Neuronal stem cell (in vitro differentiated cells): ENCODE data around the gene BCAS3.
A peak's percentile ranks its signal among the peaks of the same experiment; 100 is the strongest.

Experiments
- DNase-seq: peaks from one replicate; pipeline ENCODE4 v3.0.0-alpha.2; 2013; ENCODE audit warnings: low spot score
- H2AFZ ChIP-seq: one replicate; pipeline ENCODE4 v1.6.1; 2013; ENCODE audit warnings: mild to moderate bottlenecking, low read length, inconsistent platforms
- H2AK5ac ChIP-seq: 2 replicates; pipeline ENCODE4 v1.6.1; 2013; ENCODE audit warnings: low read depth, mild to moderate bottlenecking, inconsistent platforms, low read length, moderate library complexity, mixed read lengths
- H2BK120ac ChIP-seq: 2 replicates; pipeline ENCODE4 v1.6.1; 2013; ENCODE audit warnings: low read depth, mild to moderate bottlenecking, inconsistent platforms, low read length, moderate library complexity, mixed read lengths
- H2BK12ac ChIP-seq: one replicate; pipeline ENCODE4 v1.6.1; 2013; ENCODE audit warnings: low read length, inconsistent platforms
- H2BK15ac ChIP-seq: 2 replicates; pipeline ENCODE4 v1.6.1; 2013; ENCODE audit warnings: mild to moderate bottlenecking, low read length, inconsistent platforms, mixed read lengths
- H2BK5ac ChIP-seq: one replicate; pipeline ENCODE4 v1.6.1; 2013; ENCODE audit warnings: inconsistent platforms, mild to moderate bottlenecking, low read length, moderate library complexity
- H3K14ac ChIP-seq: one replicate; pipeline ENCODE4 v1.6.1; 2013; ENCODE audit warnings: low read length, inconsistent platforms
- H3K18ac ChIP-seq: 2 replicates; pipeline ENCODE4 v1.6.1; 2013; ENCODE audit warnings: low read length, inconsistent platforms
- H3K23ac ChIP-seq: 2 replicates; pipeline ENCODE4 v1.6.1; 2013; ENCODE audit warnings: low read depth, mild to moderate bottlenecking, mixed read lengths, low read length, inconsistent platforms; ENCODE audit not compliant: poor library complexity
- H3K27ac ChIP-seq: replicated peaks from 3 replicates; pipeline ENCODE4 v1.5.1; 2013; ENCODE audit warnings: low read length, inconsistent platforms
- H3K27me3 ChIP-seq, 3 experiments: 2 replicates each; pipeline ENCODE4 v1.6.1; 2013; ENCODE audit warnings: low read length in 3 of 3, mild to moderate bottlenecking in 2 of 3, inconsistent platforms in 1 of 3, low read depth in 1 of 3, mixed read lengths in 1 of 3, moderate library complexity in 1 of 3; ENCODE audit not compliant: control insufficient read depth in 3 of 3, insufficient read depth in 3 of 3
- H3K36me3 ChIP-seq, 2 donors: replicated peaks in 1 of 2; 2 replicates each; pipeline ENCODE4 v1.6.1; 2013; ENCODE audit warnings: low read length in 2 of 2; ENCODE audit not compliant: control insufficient read depth in 2 of 2, insufficient read depth in 2 of 2
- H3K4ac ChIP-seq: 2 replicates; pipeline ENCODE4 v1.6.1; 2013; ENCODE audit warnings: inconsistent platforms, mild to moderate bottlenecking, low read length, moderate library complexity
- H3K4me1 ChIP-seq, 2 donors: 1 replicate in 1 of 2; 2 replicates in 1 of 2; pipeline ENCODE4 v1.6.1; 2013; ENCODE audit warnings: low read length in 2 of 2, low read depth in 1 of 2; ENCODE audit not compliant: control insufficient read depth in 2 of 2, insufficient read depth in 1 of 2
- H3K4me2 ChIP-seq: one replicate; pipeline ENCODE4 v1.6.1; 2013; ENCODE audit warnings: mild to moderate bottlenecking, low read length, inconsistent platforms; ENCODE audit not compliant: insufficient read depth, poor library complexity, severe bottlenecking
- H3K4me3 ChIP-seq, 2 donors: 2 replicates each; pipeline ENCODE4 v1.5.1; 2013; ENCODE audit warnings: low read length in 2 of 2, mild to moderate bottlenecking in 2 of 2, inconsistent platforms in 1 of 2, moderate library complexity in 1 of 2
- H3K79me1 ChIP-seq: one replicate; pipeline ENCODE4 v1.6.1; 2013; ENCODE audit warnings: low read depth, mild to moderate bottlenecking, inconsistent platforms, low read length, moderate library complexity
- H3K9ac ChIP-seq: one replicate; pipeline ENCODE4 v1.6.1; 2013; ENCODE audit warnings: mild to moderate bottlenecking, low read depth, low read length, inconsistent platforms; ENCODE audit not compliant: poor library complexity
- H3K9me3 ChIP-seq, 2 donors: replicated peaks in 1 of 2; 2 replicates each; pipeline versions ENCODE3 to v1.6.1; 2013; ENCODE audit warnings: low read length in 2 of 2, mild to moderate bottlenecking in 2 of 2, inconsistent platforms in 1 of 2, low read depth in 1 of 2, mixed read lengths in 1 of 2, moderate library complexity in 1 of 2; ENCODE audit not compliant: control insufficient read depth in 2 of 2, insufficient read depth in 1 of 2
- H4K8ac ChIP-seq: one replicate; pipeline ENCODE4 v1.6.1; 2013; ENCODE audit warnings: low read depth, mild to moderate bottlenecking, inconsistent platforms, low read length, moderate library complexity
- H4K91ac ChIP-seq: one replicate; pipeline ENCODE4 v1.6.1; 2013; ENCODE audit warnings: low read length, low read depth, mild to moderate bottlenecking, inconsistent platforms; ENCODE audit not compliant: poor library complexity
- WGBS, 2 donors: extraction: QIAGEN DNeasy Blood & Tissue Kit; methylation state at CpG; one replicate each; pipeline ENCODE4 v1.1.7; 2013; ENCODE audit warnings: missing lambda C conversion rate in 2 of 2, mixed read lengths in 1 of 2; ENCODE audit not compliant: insufficient read length in 2 of 2, insufficient replicate concordance in 1 of 2; ENCODE audit errors: extremely low coverage in 2 of 2; 5-methylcytosine and 5-hydroxymethylcytosine counted together

The BCAS3 gene

DNA sequence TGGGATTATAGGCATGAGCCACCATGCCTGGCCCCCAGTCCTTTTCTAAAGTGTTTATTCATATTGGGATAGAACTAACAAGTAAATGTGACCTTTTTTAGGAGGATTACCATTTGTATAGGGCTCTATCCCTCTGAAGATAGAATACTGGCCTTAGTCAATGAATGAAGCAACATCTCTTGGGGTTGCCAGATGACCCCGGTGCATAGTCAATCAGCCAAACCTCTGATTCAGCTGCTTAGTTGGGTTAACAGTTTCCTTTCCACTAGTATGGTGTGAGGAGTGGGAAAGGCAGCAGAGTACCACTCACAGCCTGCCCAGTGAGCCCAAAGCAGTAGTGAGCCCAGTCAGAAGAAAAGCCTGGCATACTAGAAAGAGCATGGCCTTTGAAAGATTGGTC lies 627.4 kb downstream of the BCAS3 start:
- Histone ChIP-seq H3K4me1 (peaks cover 0 to 16% of the 10 kb centered on the region in 2 donors), H3K27me3 (no peaks in the 10 kb centered on the region), H3K4ac (no peak overlapping the region), H3K9me3 (peaks cover 0 to 3% of the 10 kb centered on the region in 2 donors), H4K91ac (no peak overlapping the region), H2BK5ac (no peak overlapping the region), H3K4me3 (no peak overlapping the region), H2AK5ac (no peak overlapping the region), H3K79me1 (no peaks in the 10 kb centered on the region), H3K27ac (no peak overlapping the region), H3K4me2 (no peak overlapping the region), H2BK15ac (no peak overlapping the region), H2BK12ac (no peak overlapping the region), H3K36me3 (no peaks in the 10 kb centered on the region), H4K8ac (no peak overlapping the region), H2AFZ (no peak overlapping the region), H2BK120ac (no peak overlapping the region), H3K14ac (no peak overlapping the region), H3K23ac (no peak overlapping the region), H3K9ac (no peak overlapping the region), H3K18ac (no peak overlapping the region)
- no CpG with 5 or more reads among the region's 1 CpG for WGBS, 2 donors
- no peak for DNase-seq

DNA sequence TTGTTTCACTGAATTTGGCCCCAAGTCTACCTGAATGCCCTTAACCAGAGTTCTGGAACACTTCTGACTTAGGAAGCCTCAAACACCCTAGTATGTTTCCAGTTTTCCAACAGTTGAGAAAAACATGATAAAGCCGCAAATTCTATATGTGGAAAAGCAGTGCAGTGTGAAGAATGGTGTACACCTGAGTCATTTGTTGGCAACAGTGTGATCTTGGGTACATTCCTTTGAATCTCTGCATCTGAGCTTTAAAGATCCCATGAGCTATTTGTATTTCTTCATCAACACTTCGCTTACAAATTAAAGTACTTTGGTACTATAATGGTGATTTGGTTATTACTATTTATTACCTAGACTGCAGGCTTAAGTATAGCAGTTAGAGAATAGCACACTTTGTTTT lies 628.4 kb downstream of the BCAS3 start:
- Histone ChIP-seq H3K23ac (no peak overlapping the region), H3K27ac (no peak overlapping the region), H3K4me3 (no peak overlapping the region), H2BK12ac (no peak overlapping the region), H2BK5ac (no peak overlapping the region), H3K14ac (no peak overlapping the region), H3K9me3 (peaks cover 0 to 3% of the 10 kb centered on the region in 2 donors), H3K4ac (no peak overlapping the region), H2AFZ (no peak overlapping the region), H3K4me2 (no peak overlapping the region), H3K79me1 (no peaks in the 10 kb centered on the region), H2AK5ac (no peak overlapping the region), H3K36me3 (no peaks in the 10 kb centered on the region), H3K9ac (no peak overlapping the region), H4K8ac (no peak overlapping the region), H2BK15ac (no peak overlapping the region), H3K18ac (no peak overlapping the region), H4K91ac (no peak overlapping the region), H3K4me1 (peaks cover 0 to 9% of the 10 kb centered on the region in 2 donors), H3K27me3 (no peaks in the 10 kb centered on the region), H2BK120ac (no peak overlapping the region)
- DNase-seq: no peak
- no CpG with 5 or more reads among the region's 2 CpGs for WGBS, 2 donors

DNA sequence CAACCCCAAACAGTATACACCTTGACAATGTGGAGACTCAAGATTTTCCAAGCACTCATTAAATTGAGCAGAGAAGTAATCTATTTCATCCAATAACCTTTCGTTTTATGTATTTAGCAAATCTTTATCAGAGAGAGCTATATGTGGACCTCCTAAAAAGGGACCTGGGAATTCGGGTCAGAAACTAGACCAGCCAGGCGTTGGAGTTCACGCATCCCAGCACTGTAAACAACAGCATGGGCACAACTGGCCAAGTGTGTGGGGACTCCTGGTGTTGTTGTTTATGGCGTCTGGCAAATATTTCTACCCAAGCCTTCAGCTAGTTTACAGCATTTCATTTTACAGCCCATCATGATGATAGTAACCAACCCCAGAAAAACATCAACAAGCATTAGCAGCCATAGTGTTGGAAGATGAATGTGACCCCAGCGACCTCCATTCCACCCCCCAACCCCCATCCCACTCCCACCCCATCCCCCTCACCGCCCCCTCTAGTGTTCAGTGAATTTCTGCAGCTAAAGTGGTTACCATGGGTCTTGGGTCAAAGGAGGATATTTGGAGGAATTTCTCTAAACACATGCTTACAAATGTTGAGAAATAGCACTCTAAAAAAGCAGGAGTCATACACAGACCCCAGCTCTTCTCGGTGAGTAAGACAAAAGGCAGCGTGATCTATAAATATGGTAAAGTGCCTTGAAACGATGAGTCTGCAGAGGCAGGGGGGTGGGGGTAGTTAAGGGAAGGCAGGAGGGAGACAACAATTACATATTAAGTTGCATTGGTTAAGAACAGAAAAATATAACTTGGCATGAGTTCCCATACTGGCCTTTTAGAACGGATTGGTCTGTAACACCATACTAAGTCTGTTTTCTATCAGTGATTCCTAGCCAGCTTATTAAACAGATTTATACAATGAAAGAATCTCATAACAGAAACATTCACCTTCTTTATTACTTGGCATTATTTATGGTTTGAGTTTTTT lies 630.5 kb downstream of the BCAS3 start:
- H3K27me3 ChIP-seq: no peaks in the 10 kb centered on the region
- H3K27ac ChIP-seq: no peak overlapping the region
- H3K4me1 ChIP-seq: peaks cover 0 to 9% of the 10 kb centered on the region in 2 donors
- no peak for DNase-seq
- H2BK5ac ChIP-seq: no peak overlapping the region
- H3K4me2 ChIP-seq: no peak overlapping the region
- no peak overlapping the region for H2AK5ac ChIP-seq
- no peak overlapping the region for H2BK15ac ChIP-seq
- H2BK12ac ChIP-seq: no peak overlapping the region
- H3K14ac ChIP-seq: no peak overlapping the region
- H4K91ac ChIP-seq: no peak overlapping the region
- no peak overlapping the region for H4K8ac ChIP-seq
- peak overlapping the region; percentile 73 for H2AFZ ChIP-seq
- no peaks in the 10 kb centered on the region for H3K79me1 ChIP-seq
- H3K4me3 ChIP-seq: no peak overlapping the region
- no peaks in the 10 kb centered on the region for H3K36me3 ChIP-seq
- no peak overlapping the region for H3K9ac ChIP-seq
- WGBS, 2 donors: no CpG with 5 or more reads among the region's 11 CpGs
- no peak overlapping the region for H2BK120ac ChIP-seq
- no peak overlapping the region for H3K18ac ChIP-seq
- H3K4ac ChIP-seq: no peak overlapping the region
- H3K23ac ChIP-seq: no peak overlapping the region
- H3K9me3 ChIP-seq: peaks cover 0 to 3% of the 10 kb centered on the region in 2 donors

DNA sequence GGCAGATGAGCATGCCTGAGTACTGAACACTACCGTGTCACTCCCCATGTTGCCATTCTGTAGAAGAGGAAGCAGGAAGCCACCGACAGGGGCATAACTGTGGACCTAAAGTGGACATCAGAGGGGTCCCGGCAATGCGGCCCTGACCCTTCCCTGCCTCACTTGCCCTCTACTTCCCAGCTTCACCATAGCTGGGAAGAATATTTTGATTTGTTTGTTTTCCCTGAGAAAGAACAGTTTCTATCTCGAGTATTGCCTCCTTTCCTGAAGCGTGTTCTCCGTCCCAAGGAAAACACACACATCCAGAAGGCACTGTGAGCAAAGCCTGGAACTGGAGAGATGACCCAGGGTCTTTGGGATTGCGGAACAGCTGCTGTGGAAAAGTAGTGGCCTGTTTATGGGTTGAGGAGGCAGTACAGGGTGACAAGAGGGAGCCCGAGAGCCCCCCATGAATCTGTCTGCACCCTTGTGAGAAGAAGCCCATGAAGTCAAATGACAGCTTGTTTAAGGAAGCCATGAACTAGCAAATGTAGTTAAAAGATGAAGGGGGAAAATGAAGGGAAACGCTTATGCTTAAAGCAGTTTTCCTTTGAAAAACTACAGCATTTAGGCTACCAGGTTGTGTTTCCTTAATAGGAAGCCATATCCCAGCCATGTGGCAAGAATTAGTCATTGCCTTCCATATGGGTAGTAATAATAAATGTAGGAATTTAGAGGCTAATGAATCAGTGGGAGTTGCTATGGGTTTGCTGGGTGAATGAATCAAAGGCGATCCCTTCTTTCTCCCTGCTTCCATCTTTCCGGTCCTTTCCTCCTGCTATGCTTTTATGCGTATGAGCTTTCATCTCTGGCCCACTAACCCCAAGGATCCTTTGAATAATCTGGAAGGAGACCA lies 632.0 kb downstream of the BCAS3 start:
- no CpG with 5 or more reads among the region's 13 CpGs for WGBS, 2 donors
- H2BK5ac ChIP-seq: no peak overlapping the region
- no peak overlapping the region for H3K9ac ChIP-seq
- H3K4ac ChIP-seq: no peak overlapping the region
- H2BK15ac ChIP-seq: no peak overlapping the region
- no peaks in the 10 kb centered on the region for H3K9me3 ChIP-seq
- H4K8ac ChIP-seq: no peak overlapping the region
- H3K36me3 ChIP-seq: no peaks in the 10 kb centered on the region
- no peak overlapping the region for H4K91ac ChIP-seq
- DNase-seq: no peak
- H2BK120ac ChIP-seq: no peak overlapping the region
- no peak overlapping the region for H3K27ac ChIP-seq
- no peak overlapping the region for H2AFZ ChIP-seq
- no peak overlapping the region for H3K23ac ChIP-seq
- no peak overlapping the region for H3K4me2 ChIP-seq
- no peak overlapping the region for H3K14ac ChIP-seq
- no peak overlapping the region for H3K18ac ChIP-seq
- no peak overlapping the region for H2AK5ac ChIP-seq
- peaks cover 0 to 9% of the 10 kb centered on the region in 2 donors for H3K4me1 ChIP-seq
- H3K4me3 ChIP-seq: no peak overlapping the region
- H2BK12ac ChIP-seq: no peak overlapping the region
- no peaks in the 10 kb centered on the region for H3K79me1 ChIP-seq
- H3K27me3 ChIP-seq: no peaks in the 10 kb centered on the region
